BLaER1 (cell line): ENCODE data around the gene IL37.

ENCODE experiments used
- H3K27ac ChIP-seq: shearing (Covaris generic); formaldehyde crosslinking; 2 replicates; pipeline ENCODE4 v1.8.1; 2022
- H3K27me3 ChIP-seq: shearing (Covaris generic); formaldehyde crosslinking; 2 replicates; pipeline ENCODE4 v1.8.1; 2022
- H3K36me3 ChIP-seq: shearing (Covaris generic); formaldehyde crosslinking; 2 replicates; pipeline ENCODE4 v1.8.1; 2022
- H3K4me1 ChIP-seq: shearing (Covaris generic); formaldehyde crosslinking; 2 replicates; pipeline ENCODE4 v1.8.1; 2022
- H3K4me2 ChIP-seq: shearing (Covaris generic); formaldehyde crosslinking; 2 replicates; pipeline ENCODE4 v1.8.1; 2022
- H3K4me3 ChIP-seq: shearing (Covaris generic); formaldehyde crosslinking; 2 replicates; pipeline ENCODE4 v1.8.1; 2022
- H3K9ac ChIP-seq: shearing (Covaris generic); formaldehyde crosslinking; 2 replicates; pipeline ENCODE4 v1.8.1; 2022
- H3K9me3 ChIP-seq: shearing (Covaris generic); formaldehyde crosslinking; 2 replicates; pipeline ENCODE4 v1.8.1; 2022
- H4K20me1 ChIP-seq: shearing (Covaris generic); formaldehyde crosslinking; 2 replicates; pipeline ENCODE4 v1.8.1; 2022
- Cebpa-rat ChIP-seq: shearing (Covaris generic); IDR thresholded peaks from 2 replicates; pipeline ENCODE4 v1.8.1; 2022

IL37 gene

GRCh38 chr2:112936927-112937232 lies 25.9 kb downstream of the IL37 start:
- Histone ChIP-seq H3K27ac (no peak overlapping the region), H4K20me1 (no peaks in the 10 kb centered on the region), H3K9ac (no peak overlapping the region), H3K9me3 (no peaks in the 10 kb centered on the region), H3K4me3 (no peak overlapping the region), H3K27me3 (no peaks in the 10 kb centered on the region), H3K4me2 (no peak overlapping the region), H3K36me3 (no peaks in the 10 kb centered on the region), H3K4me1 (peaks cover 4% of the 10 kb centered on the region; the same call in 1 of the 2 replicates)
- no peak for TF ChIP-seq Cebpa-rat

DNA sequence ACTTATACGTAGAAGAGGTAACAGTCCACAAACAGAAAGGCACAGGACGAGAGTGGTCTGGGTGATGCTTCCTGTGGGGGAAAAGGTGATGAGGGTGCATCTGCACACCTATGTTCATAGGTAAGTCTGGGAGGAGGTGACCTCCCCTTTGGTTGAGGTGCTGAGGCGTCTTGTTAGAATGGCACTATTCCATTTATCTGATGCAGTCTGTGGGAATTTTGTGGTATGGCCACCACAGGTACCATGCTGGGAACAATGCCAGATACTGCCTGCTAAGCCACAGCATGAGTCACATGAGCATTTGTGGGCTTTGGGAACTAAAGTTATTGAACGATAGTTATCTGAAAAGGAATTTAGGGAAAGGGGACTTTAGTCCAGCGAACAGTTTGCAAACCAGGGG lies 27.9 kb downstream of the IL37 start:
- Histone ChIP-seq H3K4me1 (peaks cover 4% of the 10 kb centered on the region; the same call in 1 of the 2 replicates), H3K4me2 (no peak overlapping the region), H3K36me3 (no peaks in the 10 kb centered on the region), H3K4me3 (no peak overlapping the region), H3K27me3 (no peaks in the 10 kb centered on the region; the same call in 1 of the 2 replicates), H3K9ac (no peak overlapping the region), H4K20me1 (no peaks in the 10 kb centered on the region), H3K9me3 (no peaks in the 10 kb centered on the region), H3K27ac (no peak overlapping the region)
- TF ChIP-seq Cebpa-rat = no peak

DNA sequence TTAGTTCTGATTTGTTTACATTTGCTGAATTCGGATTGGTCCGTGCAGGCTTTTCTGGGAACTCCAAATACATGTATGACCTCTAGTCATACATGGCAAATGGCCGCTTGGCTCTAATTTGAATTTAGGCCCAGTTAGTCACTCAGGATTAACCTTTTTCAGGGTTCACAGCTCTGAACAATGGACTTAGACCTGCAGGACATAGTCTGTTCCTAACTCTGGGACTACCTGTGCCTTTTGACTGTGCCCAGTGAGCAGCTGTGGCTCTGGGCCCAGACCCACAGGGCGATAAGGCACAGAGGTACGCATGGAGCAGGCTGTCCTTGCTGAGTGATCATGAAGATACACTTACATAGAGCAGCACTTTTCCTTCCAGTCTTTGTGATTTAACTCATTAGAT lies 28.5 kb downstream of the IL37 start:
- H3K36me3 ChIP-seq = no peaks in the 10 kb centered on the region

DNA sequence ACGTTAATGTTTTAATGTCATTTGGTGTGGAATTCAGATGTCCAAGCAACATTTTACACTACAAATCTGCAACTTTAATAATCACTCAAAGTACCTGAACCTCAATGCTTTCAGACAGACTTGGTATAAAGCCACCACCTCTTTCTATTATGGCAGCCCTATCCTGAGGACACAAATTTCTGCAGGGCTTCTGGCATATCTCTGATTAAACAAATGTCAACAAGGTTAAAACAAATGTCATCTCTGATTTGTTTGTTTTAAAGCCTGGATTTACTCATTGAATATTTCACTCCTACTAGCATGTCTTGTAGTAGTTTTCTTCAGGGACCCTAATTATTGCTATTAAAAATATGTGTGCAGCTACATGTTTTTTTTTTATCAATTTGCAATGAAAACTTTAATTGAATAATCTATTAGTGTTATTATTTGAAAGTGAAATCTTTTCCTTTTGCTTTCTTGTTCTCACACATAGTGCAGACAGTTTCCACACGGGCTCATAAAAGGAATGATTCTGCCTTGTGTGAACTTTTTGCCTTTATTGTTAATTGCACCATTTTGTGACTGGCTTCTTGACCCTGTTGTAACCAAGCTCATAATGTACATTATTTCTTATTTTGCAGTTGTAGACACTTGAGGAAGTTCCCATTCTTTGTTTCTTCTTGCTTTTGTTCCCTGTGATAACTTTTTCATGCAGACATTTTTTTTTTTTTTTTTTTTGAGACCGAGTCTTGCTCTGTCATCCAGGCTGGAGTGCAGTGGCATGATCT lies 30.1 kb downstream of the IL37 start:
- Histone ChIP-seq H3K27me3 (no peaks in the 10 kb centered on the region; the same call in 1 of the 2 replicates), H3K9ac (no peak overlapping the region), H3K27ac (no peak overlapping the region), H3K4me1 (peaks cover 4% of the 10 kb centered on the region; the same call in 1 of the 2 replicates), H3K36me3 (no peaks in the 10 kb centered on the region), H3K4me3 (no peak overlapping the region), H3K9me3 (peaks cover 14% of the 10 kb centered on the region), H4K20me1 (no peaks in the 10 kb centered on the region), H3K4me2 (peak overlapping the region; percentile 14; the same call in 1 of the 2 replicates)
- no peak for TF ChIP-seq Cebpa-rat

More for the DNA sequence above, 28.5 kb downstream of the IL37 start:
- H3K9ac ChIP-seq = no peak overlapping the region
- H3K4me3 ChIP-seq = no peak overlapping the region
- TF ChIP-seq Cebpa-rat = no peak
- H4K20me1 ChIP-seq = no peaks in the 10 kb centered on the region
- H3K4me2 ChIP-seq = no peak overlapping the region
- no peak overlapping the region for H3K27ac ChIP-seq
- H3K4me1 ChIP-seq = peaks cover 4% of the 10 kb centered on the region; the same call in 1 of the 2 replicates
- H3K9me3 ChIP-seq = no peaks in the 10 kb centered on the region
- no peaks in the 10 kb centered on the region; the same call in 1 of the 2 replicates for H3K27me3 ChIP-seq

- no peak for TF ChIP-seq Cebpa-rat
- Histone ChIP-seq H3K36me3 (no peaks in the 10 kb centered on the region), H3K27ac (no peak overlapping the region), H3K4me1 (peaks cover 4% of the 10 kb centered on the region; the same call in 1 of the 2 replicates), H3K4me2 (peak overlapping the region; percentile 14; the same call in 1 of the 2 replicates), H3K9me3 (peaks cover 23% of the 10 kb centered on the region), H3K9ac (no peak overlapping the region), H3K4me3 (no peak overlapping the region), H4K20me1 (no peaks in the 10 kb centered on the region), H3K27me3 (no peaks in the 10 kb centered on the region; the same call in 1 of the 2 replicates)
Observed at GRCh38 chr2:112941753-112942653, 31.0 kb downstream of the IL37 start.

DNA sequence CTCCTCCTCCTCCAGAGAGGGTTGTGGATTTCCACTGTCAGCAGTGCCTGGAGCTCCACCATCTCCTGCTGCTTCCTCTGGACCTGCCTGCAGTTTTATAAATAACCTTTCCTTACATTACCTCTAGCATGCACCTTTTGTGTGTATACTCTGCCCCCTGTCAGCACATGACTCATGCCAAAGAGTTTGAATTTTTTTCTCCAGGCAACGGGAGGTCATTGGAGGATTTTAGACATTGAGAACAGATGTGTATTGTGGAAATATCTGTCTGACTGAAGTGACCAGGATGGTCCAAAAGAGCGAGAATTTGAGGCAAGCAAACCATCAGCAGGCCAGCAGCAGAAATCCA lies 31.7 kb downstream of the IL37 start:
- Histone ChIP-seq H3K9ac (no peak overlapping the region), H3K36me3 (peaks cover 5% of the 10 kb centered on the region; the same call in 1 of the 2 replicates), H3K4me3 (no peak overlapping the region), H3K9me3 (peaks cover 30% of the 10 kb centered on the region), H3K4me2 (no peak overlapping the region), H4K20me1 (no peaks in the 10 kb centered on the region), H3K4me1 (peaks cover 4% of the 10 kb centered on the region; the same call in 1 of the 2 replicates), H3K27ac (no peak overlapping the region), H3K27me3 (no peaks in the 10 kb centered on the region; the same call in 1 of the 2 replicates)
- no peak for TF ChIP-seq Cebpa-rat

DNA sequence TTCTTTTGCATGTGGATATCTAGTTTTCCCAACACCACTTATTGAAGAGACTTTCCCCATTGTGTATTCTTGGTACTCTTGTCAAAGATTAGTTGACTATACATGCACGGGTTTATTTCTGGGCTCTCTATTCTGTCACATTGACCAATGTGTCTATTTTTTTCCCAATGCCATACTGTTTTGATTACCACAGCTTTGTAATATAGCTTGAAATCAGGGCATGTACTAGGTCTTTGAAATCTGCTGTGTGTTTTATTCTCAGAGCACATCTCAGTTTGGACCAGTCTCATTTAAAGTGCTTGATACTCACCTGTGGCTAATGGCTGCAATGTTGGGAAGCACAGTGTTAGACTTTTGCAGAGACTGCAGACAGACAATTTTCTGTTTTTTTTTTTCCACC lies 34.0 kb downstream of the IL37 start:
- Histone ChIP-seq H3K27me3 (no peaks in the 10 kb centered on the region; the same call in 1 of the 2 replicates), H3K9ac (no peak overlapping the region), H3K4me2 (no peak overlapping the region), H4K20me1 (no peaks in the 10 kb centered on the region), H3K27ac (no peak overlapping the region), H3K4me3 (no peak overlapping the region), H3K4me1 (peaks cover 4% of the 10 kb centered on the region; the same call in 1 of the 2 replicates), H3K36me3 (peaks cover 7% of the 10 kb centered on the region; the same call in 1 of the 2 replicates), H3K9me3 (peaks cover 35% of the 10 kb centered on the region)
- no peak for TF ChIP-seq Cebpa-rat

DNA sequence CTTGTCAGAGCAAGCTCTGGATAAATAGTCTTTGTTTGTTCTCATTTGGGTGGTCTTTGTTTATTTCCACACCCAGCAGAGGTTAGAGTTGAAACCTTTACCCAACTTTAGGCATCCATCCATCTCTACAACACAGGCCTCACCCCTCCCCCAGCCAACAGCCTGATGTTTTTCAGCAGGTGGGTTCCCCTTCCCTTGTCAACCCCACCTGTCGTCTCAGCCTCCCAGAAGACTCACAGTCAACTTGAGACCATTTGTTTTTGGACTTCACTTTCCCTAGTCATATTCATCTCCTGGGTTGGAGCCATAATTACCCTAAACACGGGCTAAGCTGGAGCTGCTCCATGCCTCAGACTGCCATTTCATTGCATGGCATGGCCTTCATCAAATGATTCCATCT lies 35.1 kb downstream of the IL37 start:
- Histone ChIP-seq H3K4me2 (no peak overlapping the region), H3K4me1 (peaks cover 4% of the 10 kb centered on the region; the same call in 1 of the 2 replicates), H3K27me3 (no peaks in the 10 kb centered on the region; the same call in 1 of the 2 replicates), H4K20me1 (no peaks in the 10 kb centered on the region), H3K9me3 (peaks cover 35% of the 10 kb centered on the region), H3K4me3 (no peak overlapping the region), H3K27ac (no peak overlapping the region), H3K9ac (no peak overlapping the region), H3K36me3 (peaks cover 7% of the 10 kb centered on the region; the same call in 1 of the 2 replicates)
- TF ChIP-seq Cebpa-rat = no peak

GRCh38 chr2:112947374-112947773 lies 36.4 kb downstream of the IL37 start:
- Histone ChIP-seq H3K9me3 (peaks cover 38% of the 10 kb centered on the region), H3K9ac (no peak overlapping the region), H3K36me3 (peaks cover 7% of the 10 kb centered on the region; the same call in 1 of the 2 replicates), H3K27ac (no peak overlapping the region), H3K4me1 (no peaks in the 10 kb centered on the region), H3K4me3 (no peak overlapping the region), H3K27me3 (no peaks in the 10 kb centered on the region; the same call in 1 of the 2 replicates), H4K20me1 (no peaks in the 10 kb centered on the region), H3K4me2 (no peak overlapping the region)
- no peak for TF ChIP-seq Cebpa-rat
